NCI-H2171 treated with DMSO at 0.1 percent for 48 hours (cell line): Measurements from ENCODE around the gene PNRC1.
A peak's percentile ranks its signal among the peaks of the same experiment; 100 is the strongest.
"Not testable (repeated sequence)": the region's sequence is repeated elsewhere in the genome, so short reads cannot be mapped to it uniquely, and the experiment has no call there.

Source experiments
- DNase-seq: peaks from one replicate; lab custom pipeline; 2025; lab: John Stamatoyannopoulos, UW

PNRC1 gene

GRCh38 chr6:89080281-89081128 lies at the start of gene PNRC1:
TSS of gene PNRC1 (plus strand) at chr6:89080751. CDS start at chr6:89080895, 144 bp downstream.
- DNase-seq, result peak; percentile 98

- DNase-seq, result no peak
Measured at GRCh38 chr6:89032599-89032998, 48.0 kb upstream of the PNRC1 start.

DNA sequence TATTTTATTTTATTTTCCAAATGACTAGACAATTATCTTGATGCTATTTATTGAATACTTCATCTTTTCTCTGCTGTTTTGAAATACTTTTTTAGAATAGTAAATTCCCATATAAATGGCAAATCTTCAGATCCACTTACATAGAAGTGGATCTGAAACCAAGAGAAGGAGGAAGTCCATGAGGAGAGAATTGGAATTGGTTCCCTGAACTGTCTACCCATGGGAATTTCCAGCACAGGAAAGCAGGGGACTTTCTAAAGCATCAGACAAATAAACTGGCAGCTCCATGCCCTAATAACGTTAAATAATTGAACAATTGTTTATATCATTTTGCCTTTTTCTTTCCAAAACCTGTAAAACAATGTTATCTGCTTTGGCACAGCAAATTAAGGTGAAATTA lies 47.1 kb upstream of the PNRC1 start:
- no peak for DNase-seq

DNA sequence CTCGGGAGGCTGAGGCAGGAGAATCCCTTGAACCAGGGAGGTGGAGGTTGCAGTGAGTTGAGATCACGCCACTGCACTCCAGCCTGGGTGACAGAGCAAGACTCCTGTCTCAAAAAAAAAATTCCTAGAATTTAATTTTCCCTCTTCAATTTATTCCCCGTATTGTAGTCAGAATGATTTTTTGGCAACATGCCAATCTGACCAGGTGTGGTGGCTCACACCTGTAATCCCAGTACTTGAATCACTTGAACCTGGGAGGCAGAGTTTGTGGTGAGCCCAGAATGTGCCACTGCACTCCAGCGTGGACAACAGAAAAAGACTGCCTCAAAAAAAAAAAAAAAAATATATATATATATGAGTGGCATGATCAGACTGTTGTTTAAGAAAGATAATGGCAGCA lies 46.4 kb upstream of the PNRC1 start:
- peak; percentile 11 for DNase-seq

DNA sequence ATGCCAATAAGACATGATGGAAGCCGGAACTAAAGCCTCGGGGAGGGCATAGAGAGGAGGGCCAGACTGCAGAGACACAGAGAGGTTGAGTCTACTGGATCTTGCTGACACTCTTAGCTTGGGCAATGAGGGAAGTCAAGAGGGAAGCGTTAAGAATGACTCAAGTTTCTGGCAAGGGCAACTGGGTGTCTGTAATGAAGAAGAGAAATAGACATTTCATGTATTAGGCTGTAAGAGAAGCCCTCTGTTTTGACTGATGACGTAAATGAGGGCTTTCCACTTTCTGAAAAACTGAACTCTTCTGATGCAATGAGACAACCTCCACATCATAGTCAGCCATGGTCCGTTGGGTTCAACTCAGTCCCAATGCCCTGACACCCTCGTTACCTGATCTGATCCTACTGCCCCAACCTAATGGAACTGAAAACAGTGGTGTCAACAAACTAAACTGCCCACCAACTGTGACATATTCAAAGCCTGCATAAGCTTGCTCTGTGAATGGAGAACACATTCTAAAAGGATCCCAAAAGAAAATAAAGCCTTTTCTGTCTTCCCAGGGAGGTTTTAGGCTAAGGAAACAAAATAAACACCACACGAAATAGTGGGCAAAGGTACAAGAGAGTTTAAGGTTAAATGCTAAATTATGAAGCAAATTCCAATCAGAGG lies 45.8 kb upstream of the PNRC1 start:
- DNase-seq, result no peak

- no peak for DNase-seq
Measured at GRCh38 chr6:89035252-89036101, 45.1 kb upstream of the PNRC1 start.

DNA sequence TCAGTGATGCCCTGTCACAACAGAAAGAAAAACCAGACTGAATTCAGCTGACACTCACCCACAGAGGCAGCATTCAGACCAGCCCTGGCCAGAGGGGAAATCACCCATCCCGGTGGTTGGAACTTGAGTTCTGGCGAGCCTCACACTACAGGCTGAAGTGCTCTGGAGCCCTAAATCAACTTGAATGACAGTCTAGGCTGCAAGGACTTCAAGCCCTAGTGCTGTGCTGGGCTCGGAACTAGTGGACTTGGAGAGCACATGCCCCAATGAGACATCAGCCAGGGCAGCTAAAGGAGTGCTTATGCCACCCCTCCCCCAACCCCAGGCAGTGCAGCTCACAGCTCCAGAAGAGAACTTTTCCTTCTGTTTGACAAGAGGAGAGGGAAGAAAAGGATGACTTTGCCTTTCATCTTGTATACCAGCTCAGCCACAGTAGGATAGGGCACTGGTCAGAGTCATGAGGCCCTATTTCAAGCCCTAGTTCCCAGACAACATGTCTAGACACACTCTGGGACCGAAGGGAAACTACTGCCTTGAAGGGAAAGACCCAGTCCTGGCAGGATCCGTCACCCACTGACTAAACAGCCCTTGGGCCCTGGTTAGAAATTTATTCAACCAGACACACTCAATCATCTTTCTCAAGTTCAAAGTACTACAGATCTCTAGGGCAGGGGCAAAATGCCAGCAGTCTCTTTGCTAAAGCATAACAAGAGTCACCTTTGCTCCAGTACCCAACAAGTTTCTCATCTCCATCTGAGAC lies 43.2 kb upstream of the PNRC1 start:
- DNase-seq, result no peak

GRCh38 chr6:89037901-89038293 lies 42.7 kb upstream of the PNRC1 start:
- DNase-seq, result not testable (repeated sequence)

GRCh38 chr6:89042664-89043063 lies 37.9 kb upstream of the PNRC1 start:
- no peak for DNase-seq

DNA sequence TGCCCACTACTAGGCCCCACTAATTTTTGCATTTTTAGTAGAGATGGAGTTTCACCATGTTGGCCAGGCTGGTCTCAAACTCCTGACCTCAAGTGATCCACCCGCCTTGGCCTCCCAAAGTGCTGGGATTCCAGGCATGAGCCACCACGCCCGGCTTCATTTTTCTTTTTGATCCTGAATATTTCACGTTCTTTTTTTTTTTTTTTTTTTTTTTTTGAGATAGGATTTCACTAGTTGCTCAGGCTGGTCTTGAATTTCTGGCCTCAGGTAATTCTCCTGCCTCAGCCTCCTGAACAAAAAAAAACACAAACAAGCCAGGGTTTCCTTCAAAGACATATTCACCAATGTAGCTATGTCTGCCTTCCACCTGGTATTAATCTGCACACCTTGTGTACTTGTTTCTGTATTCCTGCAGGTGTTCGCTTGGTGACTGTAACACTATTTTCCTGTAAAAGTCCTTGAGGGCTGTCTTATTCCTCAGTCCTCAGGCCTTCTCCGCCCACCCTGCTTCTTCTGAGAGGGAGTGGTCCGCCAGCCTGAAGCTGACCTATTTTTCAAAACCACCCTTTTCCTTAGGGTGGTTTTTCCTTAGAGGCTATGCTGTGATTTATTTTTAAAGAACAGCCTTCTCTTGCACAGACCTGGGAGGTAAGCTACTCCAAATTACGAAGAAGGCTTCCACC lies 36.1 kb upstream of the PNRC1 start:
- DNase-seq, result no peak

DNA sequence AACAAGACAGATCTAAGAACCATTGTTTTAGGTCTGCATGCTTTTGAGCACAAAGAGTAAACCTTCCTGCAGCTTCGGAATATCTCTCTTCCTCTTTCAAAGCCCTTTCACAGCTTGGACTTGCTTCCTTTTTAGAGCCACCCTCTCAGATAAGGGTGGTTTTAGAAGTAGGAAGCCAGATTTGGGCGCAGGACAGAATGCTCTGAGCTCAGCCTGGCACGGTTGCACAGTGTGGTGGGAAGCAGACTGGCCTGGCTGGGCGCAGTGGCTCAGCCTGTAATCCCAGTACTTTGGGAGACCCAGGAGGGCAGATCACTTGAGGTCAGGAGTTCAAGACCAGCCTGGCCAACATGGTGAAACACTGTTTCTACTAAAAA lies 35.6 kb upstream of the PNRC1 start:
- no peak for DNase-seq

- no peak for DNase-seq
Measured at GRCh38 chr6:89045576-89045975, 35.0 kb upstream of the PNRC1 start.

DNA sequence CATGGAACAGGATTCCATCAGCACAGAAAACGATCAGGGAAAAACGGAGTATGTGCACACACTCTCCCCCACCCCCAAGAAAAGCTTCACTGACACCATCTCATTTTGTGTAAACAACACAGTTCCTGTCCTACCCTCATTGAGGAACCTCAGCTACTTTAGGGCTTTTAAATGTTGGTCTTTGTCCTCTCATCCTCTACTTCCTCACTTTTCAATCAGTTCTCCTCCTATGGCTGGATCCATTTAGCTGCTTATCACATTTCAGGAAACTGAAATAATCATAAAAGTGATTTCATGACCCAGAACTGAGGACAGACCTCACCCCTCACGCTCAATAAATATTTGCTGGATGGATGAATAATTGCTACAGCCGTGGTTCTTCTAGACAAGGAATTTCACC lies 33.1 kb upstream of the PNRC1 start:
- DNase-seq, result no peak

DNA sequence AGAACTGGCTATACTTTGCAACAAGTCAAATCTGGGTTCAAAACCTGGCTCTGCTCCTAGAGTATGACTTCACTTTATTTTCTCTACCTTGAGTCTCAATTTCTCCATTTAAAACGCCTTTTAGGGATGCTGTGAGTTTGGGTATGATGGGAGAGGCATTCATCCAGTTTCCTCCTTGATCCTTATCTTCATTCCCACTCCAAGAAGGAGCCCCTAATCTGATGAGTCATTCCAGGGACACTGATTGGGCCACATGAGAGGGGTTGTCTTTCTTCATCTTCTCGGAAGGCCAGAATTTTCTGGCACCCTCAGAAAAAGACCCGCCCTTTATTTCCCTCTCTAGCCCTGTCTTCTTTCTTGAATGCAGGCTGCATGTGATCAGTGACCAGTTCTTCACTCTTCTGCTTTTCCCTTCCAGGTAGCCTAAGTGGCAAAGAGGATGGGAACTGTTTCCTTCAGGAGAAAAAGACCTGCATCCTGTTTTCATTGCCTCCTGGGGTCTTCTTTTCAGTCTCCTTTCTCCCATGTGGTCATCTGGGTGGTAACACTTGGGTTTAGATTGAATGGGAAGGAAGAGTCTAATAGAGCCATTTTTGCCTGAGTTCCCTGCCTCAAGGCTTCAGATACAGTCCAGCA lies 32.1 kb upstream of the PNRC1 start:
- no peak for DNase-seq

DNA sequence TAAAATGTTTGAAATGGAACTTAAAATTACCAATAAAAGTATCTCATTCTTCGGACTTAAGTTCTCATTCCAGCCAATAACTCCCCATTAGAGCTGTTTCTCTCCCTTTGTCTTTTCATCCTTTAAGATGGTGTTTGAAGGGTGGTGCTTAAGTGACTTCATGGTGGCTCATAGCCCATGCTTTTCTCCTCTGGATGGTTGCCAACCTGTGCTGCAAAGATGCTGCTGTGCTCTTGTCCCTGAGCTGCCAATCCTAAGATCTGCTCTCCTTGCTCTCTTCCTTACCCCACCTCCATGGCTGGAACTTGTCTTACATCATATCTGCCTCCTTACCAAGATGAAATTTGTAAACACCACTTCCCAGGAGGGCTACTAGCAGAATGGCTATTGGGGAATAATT lies 31.6 kb upstream of the PNRC1 start:
- DNase-seq, result peak; percentile 9

- DNase-seq, result no peak
Measured at GRCh38 chr6:89050155-89050554, 30.4 kb upstream of the PNRC1 start.

DNA sequence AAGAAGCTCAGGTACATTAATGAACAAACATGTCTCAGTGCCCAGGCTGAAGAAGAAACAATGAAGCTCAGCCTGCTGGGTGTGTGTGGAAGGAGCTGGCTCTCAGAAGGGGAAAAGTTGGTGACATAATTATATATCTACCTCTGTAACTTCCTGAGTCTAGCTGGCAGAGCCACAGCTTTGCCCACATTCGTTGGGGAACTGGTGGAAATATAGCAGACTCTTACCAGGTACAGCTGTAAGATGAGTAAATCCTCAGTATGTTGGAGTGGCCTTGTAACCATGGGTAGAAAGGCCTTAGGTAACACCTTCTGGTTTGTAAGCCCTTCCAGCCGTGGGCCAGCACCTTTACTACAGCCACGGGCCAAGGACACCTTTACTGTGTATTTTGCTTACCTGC lies 29.9 kb upstream of the PNRC1 start:
- no peak for DNase-seq

- DNase-seq, result no peak
Measured at GRCh38 chr6:89051676-89052075, 28.9 kb upstream of the PNRC1 start.

GRCh38 chr6:89054208-89054607 lies 26.3 kb upstream of the PNRC1 start:
- no peak for DNase-seq

GRCh38 chr6:89057759-89058158 lies 22.8 kb upstream of the PNRC1 start:
- DNase-seq, result no peak

DNA sequence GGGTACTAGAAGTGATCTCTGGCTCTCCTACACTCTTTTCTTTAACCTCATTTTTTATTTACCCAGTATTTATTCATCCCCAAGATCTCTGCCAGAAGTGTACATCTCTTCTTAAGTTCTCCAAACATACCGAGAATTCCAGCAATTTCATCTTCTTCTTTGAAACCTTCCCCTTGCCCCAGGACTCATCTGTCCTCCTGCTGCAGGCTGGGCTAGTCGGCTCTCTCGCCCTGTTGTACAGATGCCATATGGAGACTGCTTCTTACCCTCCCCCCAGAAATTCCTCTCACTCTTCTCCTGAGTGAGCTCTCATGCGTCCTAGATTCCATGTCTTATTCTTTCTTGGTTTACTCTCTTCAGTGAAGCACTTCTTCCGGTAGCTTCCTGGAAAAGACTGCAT lies 21.9 kb upstream of the PNRC1 start:
- no peak for DNase-seq
